GM18517 (cell line): ENCODE data around the gene JOSD2.

Experiments
- ATAC-seq: cut with Tn5 transposase; IDR thresholded peaks from one replicate; pipeline ENCODE4 v1.9.1; 2021; ENCODE audit warnings: mild to moderate bottlenecking, moderate library complexity; ENCODE audit not compliant: unreplicated experiment

JOSD2 gene

DNA sequence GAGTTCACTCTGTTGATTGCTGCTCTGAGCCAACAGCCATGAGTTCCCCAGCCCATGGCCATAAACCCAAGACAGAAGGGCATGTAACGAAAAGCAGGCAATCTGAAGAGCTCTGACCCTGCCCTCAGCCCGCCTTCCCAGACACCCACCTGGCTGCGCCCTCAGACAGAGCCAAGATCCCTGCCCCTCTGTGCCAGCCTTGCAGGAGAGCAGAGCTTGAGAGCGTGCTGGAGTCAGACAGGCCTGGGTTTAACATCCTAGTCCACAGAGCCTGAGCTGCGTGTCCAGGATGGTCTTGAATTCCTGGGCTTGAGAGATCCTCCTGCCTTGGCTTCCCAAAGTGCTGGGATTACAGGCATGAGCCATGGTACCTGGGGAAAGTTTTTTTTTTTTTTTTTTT, 53.7 kb downstream of the JOSD2 start:
- no peak for ATAC-seq
